Neural cell (in vitro differentiated cells): Measurements from ENCODE around the gene KRTAP12-1. TPM values are rescaled to one million over a fixed set of nuclear protein-coding genes. Genes with fewer than 3 reads are reported as not detected.
"Not testable (repeated sequence)": the region's sequence is repeated elsewhere in the genome, so short reads cannot be mapped to it uniquely, and the experiment has no call there.

Source experiments
- H2AFZ ChIP-seq: fragments of 200-600, 300-800 bp; sonication (generic), shearing (Covaris generic); 2 replicates; pipeline ENCODE4 v1.6.0; 2014; ENCODE audit warnings: low read depth, mild to moderate bottlenecking, antibody characterized with exemption, low read length, moderate library complexity
- H3F3A ChIP-seq: fragments of 200-600 bp; shearing (Covaris generic); 2 replicates; pipeline ENCODE4 v1.6.1; 2016; ENCODE audit warnings: mild to moderate bottlenecking, moderate library complexity, mixed read lengths, antibody characterized with exemption, low read length; ENCODE audit not compliant: insufficient read depth, poor library complexity, severe bottlenecking
- H3K27ac ChIP-seq: fragments of 200-600, 300-800 bp; sonication (generic), shearing (Covaris generic); 2 replicates; pipeline ENCODE4 v1.5.1; 2014; ENCODE audit warnings: mild to moderate bottlenecking, low read length, moderate library complexity
- H3K27me3 ChIP-seq: fragments of 300-800, 200-600 bp; sonication (generic), shearing (Covaris generic); 2 replicates; pipeline ENCODE4 v1.6.0; 2014; ENCODE audit warnings: mild to moderate bottlenecking, low read depth, low read length, moderate library complexity; ENCODE audit not compliant: insufficient read depth
- H3K36me3 ChIP-seq: fragments of 300-800, 200-600 bp; sonication (generic), shearing (Covaris generic); 2 replicates; pipeline ENCODE4 v1.5.1; 2014; ENCODE audit warnings: mild to moderate bottlenecking, antibody characterized with exemption, low read length, moderate library complexity; ENCODE audit not compliant: insufficient read depth
- H3K4me2 ChIP-seq: fragments of 300-800, 200-600 bp; sonication (generic), shearing (Covaris generic); 2 replicates; pipeline ENCODE4 v1.6.0; 2014; ENCODE audit warnings: mild to moderate bottlenecking, low read length
- H3K4me3 ChIP-seq: fragments of 300-800, 200-600 bp; sonication (generic), shearing (Covaris generic); 2 replicates; pipeline ENCODE4 v1.5.1; 2014; ENCODE audit warnings: mild to moderate bottlenecking, low read length, moderate library complexity
- H3K79me2 ChIP-seq: fragments of 200-600 bp; shearing (Covaris generic); replicated peaks from 2 replicates; pipeline ENCODE4 v1.6.0; 2014; ENCODE audit warnings: mild to moderate bottlenecking, low read length, moderate library complexity; ENCODE audit not compliant: insufficient read depth
- H3K9ac ChIP-seq: fragments of 300-800, 200-600 bp; sonication (generic), shearing (Covaris generic); 2 replicates; pipeline ENCODE4 v1.6.1; 2016; ENCODE audit warnings: mild to moderate bottlenecking, low read length, mixed read lengths
- H3K9me2 ChIP-seq: fragments of 200-600 bp; shearing (Covaris generic); 2 replicates; pipeline ENCODE4 v1.6.1; 2016; ENCODE audit warnings: mild to moderate bottlenecking, low read length, mixed read lengths; ENCODE audit not compliant: insufficient read depth
- H3K9me3 ChIP-seq: fragments of 200-600, 300-800 bp; sonication (generic), shearing (Covaris generic); 2 replicates; pipeline ENCODE4 v1.6.1; 2016; ENCODE audit warnings: mild to moderate bottlenecking, mixed run types, low read length, moderate library complexity, mixed read lengths
- H4K20me1 ChIP-seq: fragments of 200-600 bp; shearing (Covaris generic); 2 replicates; pipeline ENCODE4 v1.6.1; 2016; ENCODE audit warnings: mild to moderate bottlenecking, mixed run types; ENCODE audit not compliant: insufficient read depth
- EP300 ChIP-seq: fragments of 450-650 bp; conservative IDR thresholded peaks from 2 replicates; pipeline ENCODE4 v1.6.1; 2014; ENCODE audit warnings: antibody characterized with exemption, mild to moderate bottlenecking, moderate library complexity; ENCODE audit not compliant: poor library complexity, severe bottlenecking
- EZH2 ChIP-seq: fragments of 200-600, 300-800 bp; shearing (Covaris generic), sonication (generic); IDR thresholded peaks from 2 replicates; pipeline ENCODE4 v1.6.1; 2014; ENCODE audit warnings: antibody characterized with exemption, low read length, borderline replicate concordance, mild to moderate bottlenecking; ENCODE audit not compliant: insufficient read depth, poor library complexity, severe bottlenecking
- MXI1 ChIP-seq: fragments of 450-650 bp; conservative IDR thresholded peaks from 2 replicates; pipeline ENCODE4 v1.6.1; 2014; ENCODE audit warnings: antibody characterized with exemption, mild to moderate bottlenecking; ENCODE audit not compliant: poor library complexity, severe bottlenecking
- POLR2AphosphoS5 ChIP-seq: IDR thresholded peaks from 2 replicates; pipeline ENCODE4 v1.6.1; 2012
- RAD21 ChIP-seq: fragments of 450-650 bp; conservative IDR thresholded peaks from 2 replicates; pipeline ENCODE4 v1.6.1; 2014; ENCODE audit warnings: antibody characterized with exemption, mild to moderate bottlenecking, moderate library complexity
- REST ChIP-seq: IDR thresholded peaks from 2 replicates; pipeline ENCODE4 v1.6.1; 2012; ENCODE audit warnings: borderline replicate concordance
- SMC3 ChIP-seq: fragments of 450-650 bp; conservative IDR thresholded peaks from 2 replicates; pipeline ENCODE4 v1.6.1; 2014; ENCODE audit warnings: antibody characterized with exemption, mild to moderate bottlenecking, moderate library complexity; ENCODE audit not compliant: poor library complexity
- TAF1 ChIP-seq: IDR thresholded peaks from 2 replicates; pipeline ENCODE4 v1.6.1; 2012; ENCODE audit warnings: low read depth
- polyA plus RNA-seq: library from polyadenylated mRNA; depleted of rRNA; stranded (reverse); fragments of >200 nt; gene quantifications from 2 replicates; pipeline ENCODE4 v1.2.3, GENCODE V29; 2014

Gene KRTAP12-1
- polyA plus RNA-seq, 1 donor from 2014 or later: not detected

- no peaks in the 10 kb centered on the region for H3K79me2 ChIP-seq
- H3K9me3 ChIP-seq: peaks cover 4% of the 10 kb centered on the region
- H2AFZ ChIP-seq: no peak overlapping the region
- no peak overlapping the region for H3K9ac ChIP-seq
- no peaks in the 10 kb centered on the region for H3K36me3 ChIP-seq
- H4K20me1 ChIP-seq: no peaks in the 10 kb centered on the region
- TF ChIP-seq EZH2: no peak
- TF ChIP-seq MXI1: no peak
- no peak for TF ChIP-seq SMC3
- TF ChIP-seq POLR2AphosphoS5: no peak
- no peak for TF ChIP-seq EP300
- H3K27ac ChIP-seq: no peak overlapping the region
- no peaks in the 10 kb centered on the region for H3F3A ChIP-seq
- H3K4me3 ChIP-seq: no peak overlapping the region
- H3K4me2 ChIP-seq: no peak overlapping the region
- H3K27me3 ChIP-seq: no peaks in the 10 kb centered on the region
- H3K9me2 ChIP-seq: no peaks in the 10 kb centered on the region
These were observed 42.7 kb downstream of the KRTAP12-1 start for GRCh38 chr21:44639331-44639655.

- H4K20me1 ChIP-seq, H3K9me2 ChIP-seq, H3K27me3 ChIP-seq, H3K4me3 ChIP-seq, H3K9ac ChIP-seq, H3K4me2 ChIP-seq, H3F3A ChIP-seq, H3K36me3 ChIP-seq, H3K9me3 ChIP-seq, H3K27ac ChIP-seq, H2AFZ ChIP-seq, H3K79me2 ChIP-seq: not testable (repeated sequence)
These were observed 43.2 kb downstream of the KRTAP12-1 start for GRCh38 chr21:44638506-44639330.

- H3K9me3 ChIP-seq, H3K4me2 ChIP-seq, H3K27me3 ChIP-seq, H3K27ac ChIP-seq, H4K20me1 ChIP-seq, H3K9me2 ChIP-seq, H3K4me3 ChIP-seq, H3K9ac ChIP-seq, H3K79me2 ChIP-seq, H2AFZ ChIP-seq, H3F3A ChIP-seq, H3K36me3 ChIP-seq: not testable (repeated sequence)
These were observed 44.1 kb downstream of the KRTAP12-1 start for GRCh38 chr21:44637851-44638348.

- Histone ChIP-seq H3K9me2 (no peaks in the 10 kb centered on the region), H3K4me3 (no peak within 1 kb of the TSS), H3K27me3 (no peaks in the 10 kb centered on the region), H3F3A (no peaks in the 10 kb centered on the region), H3K9ac (no peak within 1 kb of the TSS), H3K4me2 (no peak within 1 kb of the TSS), H3K27ac (no peak within 1 kb of the TSS), H3K36me3 (no peaks in the 10 kb centered on the region), H3K79me2 (no peaks in the 10 kb centered on the region), H3K9me3 (peaks cover 7% of the 10 kb centered on the region), H4K20me1 (no peaks in the 10 kb centered on the region), H2AFZ (no peak within 1 kb of the TSS)
- TF ChIP-seq TAF1 (no peak), EP300 (no peak), RAD21 (no peak), MXI1 (no peak), POLR2AphosphoS5 (no peak), SMC3 (no peak), EZH2 (no peak), REST (no peak)
These were observed 44.7 kb downstream of the KRTAP12-1 start, which contains the start of gene KRTAP10-10 for GRCh38 chr21:44637018-44637850. Gene KRTAP10-10, plus strand, starts transcription at chr21:44637356. Its CDS starts 62 bp downstream, at chr21:44637418.
